GM19397 (cell line): Measurements from ENCODE around the gene GATA3.

ENCODE experiments used
- ATAC-seq: cut with Tn5 transposase; IDR thresholded peaks from one replicate; pipeline ENCODE4 v1.9.1; 2021; ENCODE audit warnings: mild to moderate bottlenecking, moderate library complexity; ENCODE audit not compliant: unreplicated experiment

GATA3 gene

DNA sequence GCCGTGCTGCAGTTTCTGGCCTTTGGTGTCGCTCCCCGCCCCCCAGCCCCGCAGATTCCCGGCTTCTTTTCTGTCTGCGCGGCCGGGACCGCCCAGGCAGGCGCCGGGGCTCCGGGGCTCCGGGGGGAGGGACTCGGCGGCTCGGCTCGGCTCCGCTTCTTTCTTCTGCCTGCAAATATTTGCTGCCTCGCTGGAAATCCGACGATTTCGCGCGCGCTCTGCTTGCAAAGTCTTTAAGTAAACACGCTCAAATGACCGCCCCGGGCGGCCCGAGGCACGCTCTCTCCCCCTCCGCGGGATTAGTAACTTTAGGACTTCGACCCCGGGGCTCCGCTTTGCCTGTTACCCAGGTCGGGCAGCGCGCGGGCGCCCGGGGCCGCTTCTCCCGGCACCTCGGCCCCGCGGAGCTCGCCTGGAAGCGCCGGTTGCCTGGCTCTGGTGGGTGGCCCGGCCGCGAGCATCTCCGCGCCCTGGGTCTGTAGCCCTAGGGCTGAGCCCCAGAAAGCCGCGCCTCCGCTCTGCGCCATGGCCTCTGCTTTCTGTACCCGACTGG, 3.9 kb upstream of the GATA3 start:
- ATAC-seq = no peak

DNA sequence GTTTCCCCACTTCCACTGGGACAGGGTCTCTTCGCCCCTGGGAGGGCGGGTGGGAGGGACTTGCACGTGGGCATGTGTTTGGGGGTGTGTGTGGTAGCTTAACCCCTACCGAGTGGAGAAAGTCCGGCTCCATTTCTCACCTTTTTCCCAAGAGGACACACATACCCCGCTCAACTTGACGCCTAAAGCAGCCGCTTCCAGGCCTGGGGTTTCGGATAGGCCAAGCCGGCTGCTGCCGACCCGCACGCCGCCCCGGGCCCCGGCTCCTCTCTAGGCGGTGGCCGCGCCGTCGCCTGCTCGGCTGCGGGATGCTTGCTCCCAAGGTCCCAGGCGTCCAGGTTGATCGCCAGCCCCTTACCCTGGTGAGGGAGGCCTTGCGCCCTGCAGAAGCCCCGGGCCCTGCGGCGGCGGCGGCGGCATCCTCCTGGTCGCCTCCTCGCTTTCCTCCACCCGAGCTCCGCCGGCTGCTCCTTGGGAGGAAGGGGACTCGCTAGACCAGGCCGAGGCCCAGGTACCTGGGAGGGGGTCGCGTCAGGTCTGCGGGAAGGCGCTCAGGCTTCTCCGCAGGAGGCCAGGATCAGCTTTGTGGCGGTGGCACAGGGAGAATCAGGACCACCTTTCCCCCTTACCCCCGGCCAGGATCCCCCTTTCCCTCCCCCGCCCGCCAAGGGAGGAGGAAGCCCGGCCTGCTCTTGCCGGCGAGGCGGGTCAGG, 3.2 kb upstream of the GATA3 start:
- no peak for ATAC-seq

- ATAC-seq = no peak
Observed at GRCh38 chr10:8051851-8052257, 2.6 kb upstream of the GATA3 start.

- ATAC-seq = no peak
Observed at GRCh38 chr10:8052341-8052955, 2.0 kb upstream of the GATA3 start.

GRCh38 chr10:8052956-8053445, 1.5 kb upstream of the GATA3 start:
- no peak for ATAC-seq

DNA sequence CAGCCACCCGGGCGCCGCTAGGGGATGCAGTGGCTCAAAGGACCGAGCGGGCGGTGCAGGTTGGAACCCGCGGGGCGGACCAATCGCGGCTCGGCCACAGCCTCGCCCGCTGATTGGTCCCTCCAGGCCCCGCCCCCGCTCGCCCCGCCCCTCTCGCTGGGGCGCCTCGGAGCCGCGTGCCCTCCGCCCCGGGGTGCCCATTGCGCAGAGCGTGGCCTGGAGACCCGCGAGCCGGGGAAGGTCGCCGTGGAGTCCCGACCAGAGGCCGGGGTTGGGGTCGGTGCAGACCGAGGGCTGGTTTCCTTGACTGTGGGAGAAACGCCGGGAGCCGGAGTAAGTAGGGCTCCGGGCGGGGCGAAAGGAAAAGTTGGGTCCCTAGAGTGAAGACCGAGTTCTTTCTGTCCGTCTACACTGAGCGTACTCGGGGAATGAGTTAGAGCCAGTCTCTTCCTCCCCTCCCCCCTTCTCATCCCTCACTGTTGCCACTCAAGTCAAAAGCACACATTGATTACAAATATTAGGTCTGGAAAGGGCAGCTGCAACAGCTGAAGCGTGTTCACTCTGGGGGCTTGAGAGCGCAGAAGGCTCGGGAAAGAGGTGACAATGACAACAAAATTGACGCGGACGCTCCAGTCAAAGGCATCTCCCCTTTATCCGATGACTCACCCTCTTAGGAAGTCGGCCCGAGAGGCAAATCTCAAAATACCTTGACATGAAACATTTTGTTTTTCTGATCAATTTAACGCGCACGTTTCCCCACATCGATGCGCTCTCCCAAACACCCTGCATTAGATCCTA, 843 bp upstream of the GATA3 start:
- ATAC-seq = peak; percentile 78

- peak; percentile 12 for ATAC-seq
Observed at GRCh38 chr10:8054244-8054493, 319 bp upstream of the GATA3 start.

GRCh38 chr10:8055420-8056349, 1.2 kb downstream of the GATA3 start:
- no peak for ATAC-seq

- no peak for ATAC-seq
Observed at GRCh38 chr10:8056378-8056777, 1.9 kb downstream of the GATA3 start.

DNA sequence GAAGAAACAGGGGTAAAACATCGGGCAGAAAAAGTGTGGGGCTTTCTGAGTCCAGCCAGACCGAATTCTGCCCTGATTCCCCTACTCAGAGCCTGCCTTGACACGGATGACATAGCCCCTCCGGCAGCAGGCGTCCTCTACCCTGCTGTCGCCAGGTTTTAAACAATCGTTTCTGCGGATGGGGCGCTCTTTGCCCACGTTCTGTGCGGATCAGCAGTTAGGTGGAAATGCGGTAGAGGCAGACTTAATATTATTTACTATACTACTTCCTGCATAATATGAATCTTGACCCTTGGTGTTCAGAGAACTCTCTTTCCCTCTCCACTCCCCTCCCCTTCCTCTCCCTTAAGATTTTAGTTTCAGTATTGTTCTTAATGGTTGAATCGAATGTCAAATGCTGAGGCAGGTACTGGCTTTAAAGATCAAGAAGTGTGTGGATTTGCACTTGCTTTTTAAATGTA, 2.4 kb downstream of the GATA3 start:
- ATAC-seq = peak; percentile 15

- no peak for ATAC-seq
Observed at GRCh38 chr10:8057636-8058273, 3.3 kb downstream of the GATA3 start.

- ATAC-seq = no peak
Observed at GRCh38 chr10:8058274-8059111, 4.0 kb downstream of the GATA3 start.

DNA sequence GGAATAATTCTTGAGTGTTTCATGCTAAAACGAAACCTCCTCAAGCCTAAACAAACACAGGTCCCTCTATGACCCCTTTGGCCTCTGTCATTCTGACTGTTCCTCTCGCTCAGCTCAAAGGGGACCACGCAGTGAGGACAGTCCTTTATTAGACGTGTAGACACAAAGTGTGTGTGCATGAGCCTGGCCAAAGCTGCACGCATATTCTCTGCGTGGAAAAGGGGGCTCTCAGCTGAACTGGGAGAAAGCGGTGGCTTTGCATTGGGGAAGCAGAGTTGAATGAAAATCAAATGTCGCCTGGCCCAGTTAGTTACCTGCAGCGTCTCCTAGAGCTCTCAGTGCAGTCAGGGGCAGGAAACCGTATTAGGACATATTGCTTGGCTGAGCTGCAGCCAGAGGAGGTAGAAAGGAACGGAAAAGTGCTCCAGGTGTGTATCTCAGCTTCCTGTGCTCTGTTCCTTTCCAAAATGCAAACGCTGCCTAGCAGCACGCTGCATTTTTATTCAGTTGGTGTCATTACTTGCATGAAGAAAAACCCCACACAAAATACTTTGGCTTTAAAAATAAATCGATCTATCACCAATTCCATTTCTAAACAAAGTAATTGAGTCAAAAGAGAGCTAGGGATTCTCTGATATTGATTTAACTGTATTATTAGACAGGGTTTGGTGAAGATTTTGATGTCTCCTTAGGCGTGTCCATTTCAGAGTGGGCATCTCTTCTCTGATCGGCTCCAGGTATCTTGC, 4.9 kb downstream of the GATA3 start:
- ATAC-seq = no peak

- ATAC-seq = peak; percentile 41
Observed at GRCh38 chr10:8060010-8060703, 5.7 kb downstream of the GATA3 start.

- no peak for ATAC-seq
Observed at GRCh38 chr10:8060704-8061121, 6.2 kb downstream of the GATA3 start.

DNA sequence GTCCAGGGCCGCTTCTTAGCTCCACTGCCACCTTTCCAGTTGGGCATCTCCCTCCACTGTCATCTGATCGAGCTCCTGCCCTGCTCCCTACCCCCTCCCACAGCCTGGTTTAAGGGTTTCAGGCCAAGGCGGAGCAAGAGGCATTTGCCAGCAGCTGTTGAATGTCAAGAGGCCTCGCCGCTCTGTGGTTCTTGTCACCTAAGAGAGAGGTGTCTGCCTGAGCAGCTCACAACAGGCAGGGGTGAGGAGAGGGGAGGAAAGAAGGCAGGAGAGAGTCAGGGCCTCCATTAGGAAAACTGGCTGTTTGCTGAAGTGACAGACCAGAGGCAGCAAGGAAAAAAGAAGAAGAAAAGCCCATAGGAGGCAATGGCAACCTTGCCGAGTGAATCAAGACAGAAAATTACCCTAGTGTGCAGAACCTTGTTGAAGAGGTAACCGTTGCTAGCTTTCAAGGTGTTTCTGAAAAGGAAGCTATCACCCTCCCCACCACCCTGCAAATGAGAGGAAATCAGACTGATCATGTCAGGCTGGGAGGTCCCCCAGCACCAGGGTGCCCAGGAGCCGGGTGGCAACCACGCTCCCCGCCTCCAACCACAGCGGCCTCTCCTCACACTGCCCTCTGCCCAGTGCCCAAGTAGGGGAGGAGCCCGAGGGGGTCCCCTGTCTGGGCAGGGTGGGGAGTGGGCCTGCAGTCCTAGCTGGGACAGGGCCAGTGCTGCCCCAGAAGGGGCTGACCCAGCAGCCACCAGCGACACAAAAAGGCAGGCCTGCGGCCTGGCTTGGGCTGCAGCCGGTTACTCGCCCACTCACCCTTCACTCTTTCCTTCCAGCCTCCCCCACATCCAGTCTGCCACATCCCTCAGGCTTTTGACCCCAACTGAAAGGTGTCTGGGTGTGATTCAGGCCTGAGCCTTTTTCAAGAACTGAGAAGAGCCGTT, 7.1 kb downstream of the GATA3 start:
- no peak for ATAC-seq
